Activated CD4-positive, CD25-positive, alpha-beta regulatory T cell treated with anti-CD3 and anti-CD28 coated beads, Interleukin-2, amount 50 U/mL, for 16 hours (primary cell): ENCODE measurements around the gene GP2.

Source experiments
- DNase-seq: peaks from one replicate; pipeline ENCODE4 v3.0.0-alpha.2; 2020; ENCODE audit warnings: low read depth, low spot score

The GP2 gene

GRCh38 chr16:20307240-20307671 is 20.1 kb downstream of the GP2 start:
- DNase-seq = no peak

GRCh38 chr16:20306401-20306800 is 20.9 kb downstream of the GP2 start:
- no peak for DNase-seq

- no peak for DNase-seq
Observed at GRCh38 chr16:20303012-20303411, 24.3 kb downstream of the GP2 start.

GRCh38 chr16:20302389-20302788 is 24.9 kb downstream of the GP2 start:
- DNase-seq = no peak

- DNase-seq = no peak
Observed at GRCh38 chr16:20301840-20302239, 25.5 kb downstream of the GP2 start.

- no peak for DNase-seq
Observed at GRCh38 chr16:20300312-20301097, 26.8 kb downstream of the GP2 start.

- no peak for DNase-seq
Observed at GRCh38 chr16:20298452-20298851, 28.9 kb downstream of the GP2 start.

- no peak for DNase-seq
Observed at GRCh38 chr16:20291208-20292206, 35.8 kb downstream of the GP2 start.

- no peak for DNase-seq
Observed at GRCh38 chr16:20289571-20289970, 37.7 kb downstream of the GP2 start.

- no peak for DNase-seq
Observed at GRCh38 chr16:20285993-20286499, 41.3 kb downstream of the GP2 start.

- DNase-seq = no peak
Observed at GRCh38 chr16:20280259-20280658, 47.1 kb downstream of the GP2 start.

GRCh38 chr16:20271893-20272292 is 55.4 kb downstream of the GP2 start:
- no peak for DNase-seq

GRCh38 chr16:20268409-20268808 is 58.9 kb downstream of the GP2 start:
- no peak for DNase-seq

- DNase-seq = no peak
Observed at GRCh38 chr16:20265019-20265418, 62.3 kb downstream of the GP2 start.

- DNase-seq = no peak
Observed at GRCh38 chr16:20263138-20263855, 64.0 kb downstream of the GP2 start.

GRCh38 chr16:20262248-20262647 is 65.1 kb downstream of the GP2 start:
- DNase-seq = no peak

- no peak for DNase-seq
Observed at GRCh38 chr16:20260215-20261009, 66.9 kb downstream of the GP2 start.
